ENCODE data around the gene RNF10.

GRCh38 chr12:120557589-120557988 lies 23.4 kb downstream of the RNF10 start:
- TF ChIP-seq CTCF (IDR thresholded peaks at IDR 0.05) (no peak), EP300 (IDR thresholded peaks at IDR 0.05) (no peak), POLR2A (IDR thresholded peaks at IDR 0.05) (no peak), POLR2AphosphoS5 (IDR thresholded peaks at IDR 0.05) (no peak)

Measured in stomach (tissue), 4 donors.